Panc1 (cell line): ENCODE results near the gene ZNF350. TPM values are rescaled to one million over a fixed set of nuclear protein-coding genes. Genes with fewer than 3 reads are reported as not detected.

ENCODE experiments used
- ATAC-seq: fragments of 200-7000 bp; cut with Tn5 transposase; 2 replicates; pipeline ENCODE4 v1.9.1; 2020; ENCODE audit warnings: mild to moderate bottlenecking, moderate library complexity
- BruUV-seq: library from RNA; stranded (reverse); fragments of 400-500 nt; replicated peaks from 2 replicates; lab custom pipeline; 2021; lab: Mats Ljungman, UMichigan
- CTCF ChIA-PET: fragments of 300-600 bp; sonication (Branson Sonifier 250); formaldehyde crosslinking; loops from one replicate; lab custom pipeline; 2022; ENCODE audit warnings: antibody characterized with exemption; lab: Charles Lee
- POLR2A ChIA-PET: fragments of 300-600 bp; sonication (Branson Sonifier 250); formaldehyde crosslinking; loops from one replicate; lab custom pipeline; 2022; ENCODE audit warnings: antibody characterized with exemption; lab: Charles Lee
- DNase-seq: peaks from one replicate; pipeline ENCODE4 v3.0.0-alpha.2; 2010; ENCODE audit warnings: low read depth, low spot score
- H3K27ac ChIP-seq: 2 replicates; pipeline ENCODE4 v1.5.1; 2011; ENCODE audit warnings: mild to moderate bottlenecking, low read length, inconsistent platforms
- H3K27me3 ChIP-seq: fragments of 200-500 bp; sonication (Bioruptor generic); 2 replicates; pipeline ENCODE4 v1.6.0; 2014; ENCODE audit warnings: low read length, inconsistent platforms; ENCODE audit not compliant: control insufficient read depth, insufficient read depth
- H3K36me3 ChIP-seq: fragments of 200-500 bp; sonication (Bioruptor generic); 2 replicates; pipeline ENCODE4 v1.5.1; 2014; ENCODE audit warnings: inconsistent platforms, mild to moderate bottlenecking, low read length, moderate library complexity; ENCODE audit not compliant: control insufficient read depth, insufficient read depth
- H3K4me1 ChIP-seq: 2 replicates; pipeline ENCODE4 v1.5.1; 2011; ENCODE audit warnings: inconsistent platforms, mild to moderate bottlenecking, low read length, moderate library complexity; ENCODE audit not compliant: control insufficient read depth, insufficient read depth
- H3K4me3 ChIP-seq, 2 experiments: 2 replicates each; pipeline ENCODE4 v1.5.1; 2011 to 2012; ENCODE audit warnings: low read depth in 2 of 2, low read length in 2 of 2, mild to moderate bottlenecking in 2 of 2, inconsistent platforms in 1 of 2, moderate library complexity in 1 of 2
- H3K9me3 ChIP-seq: fragments of 200-500 bp; sonication (Bioruptor generic); 2 replicates; pipeline ENCODE4 v1.5.1; 2014; ENCODE audit warnings: low read depth, mild to moderate bottlenecking, inconsistent platforms, low read length, moderate library complexity; ENCODE audit not compliant: control insufficient read depth, insufficient read depth
- CTCF ChIP-seq: fragments of 450-650 bp; IDR thresholded peaks from 2 replicates; pipeline ENCODE4 v1.5.1; 2017; ENCODE audit warnings: mild to moderate bottlenecking
- POLR2AphosphoS5 ChIP-seq: IDR thresholded peaks from 2 replicates; pipeline ENCODE4 v1.6.1; 2012; ENCODE audit warnings: mild to moderate bottlenecking, low read depth, low read length, moderate library complexity
- REST ChIP-seq, 2 experiments: IDR thresholded peaks; 2 replicates each; pipeline ENCODE4 v1.6.1; 2011 to 2012; ENCODE audit warnings: low read depth in 2 of 2, control low read depth in 1 of 2, low read length in 1 of 2, mild to moderate bottlenecking in 1 of 2, moderate library complexity in 1 of 2; ENCODE audit not compliant: insufficient read depth in 1 of 2
- SIN3A ChIP-seq: IDR thresholded peaks from 2 replicates; pipeline ENCODE4 v1.6.1; 2012; ENCODE audit warnings: low read depth, mild to moderate bottlenecking, low read length, moderate library complexity, borderline replicate concordance; ENCODE audit not compliant: insufficient read depth
- TCF7L2 ChIP-seq: IDR thresholded peaks from 2 replicates; pipeline ENCODE4 v1.6.1; 2011; ENCODE audit warnings: mild to moderate bottlenecking, low read depth, low read length, inconsistent platforms
- in situ Hi-C: cut with HindIII; loops from 2 replicates; pipeline ENCODE4 v1.10.0; 2016; ENCODE audit warnings: low sequenced_read_pairs, low pct_unique_long_range_greater_than_20kb
- intact Hi-C: fragments of 100-400 bp; cut with micrococcal nuclease; formaldehyde crosslinking; loops from one replicate; pipeline ENCODE4 v1.10.0; 2022; ENCODE audit not compliant: unreplicated experiment
- total RNA-seq: library from RNA; stranded (reverse); gene quantifications from one replicate; pipeline ENCODE4 v1.2.1, GENCODE V29; 2021; ENCODE audit not compliant: unreplicated experiment

The ZNF350 gene
- total RNA-seq, 1 experiment from 2014 or later = 5.1 TPM

- intact Hi-C loops = no loop called here
- POLR2A ChIA-PET = no interaction called here
- H3K27ac ChIP-seq = no peak overlapping the region
- CTCF ChIA-PET = no interaction called here
- H3K9me3 ChIP-seq = peaks cover 21% of the 10 kb centered on the region; the same call in 1 of the 2 replicates
- H3K4me3 ChIP-seq = no peak overlapping the region
- ATAC-seq (no peak), DNase-seq (no peak)
- TF ChIP-seq POLR2AphosphoS5 (no peak), REST (IDR thresholded peaks at IDR 0.05; ENCODE audit: insufficient read depth in 1 of 2, low read depth in 2 of 2, low read length in 1 of 2) (no peak), TCF7L2 (no peak), SIN3A (no peak), CTCF (no peak)
- BruUV-seq = no TSS peak
- in situ Hi-C loops = no loop called here
- no peaks in the 10 kb centered on the region for H3K36me3 ChIP-seq
- H3K27me3 ChIP-seq = no peaks in the 10 kb centered on the region
- no peaks in the 10 kb centered on the region for H3K4me1 ChIP-seq
These were observed 70.5 kb downstream of the ZNF350 start for GRCh38 chr19:51916167-51916566.

- Histone ChIP-seq H3K4me1 (no peaks in the 10 kb centered on the region), H3K27ac (no peak overlapping the region), H3K27me3 (no peaks in the 10 kb centered on the region), H3K36me3 (no peaks in the 10 kb centered on the region), H3K9me3 (peaks cover 21% of the 10 kb centered on the region; the same call in 1 of the 2 replicates), H3K4me3 (no peak overlapping the region)
- ChIA-PET POLR2A (no interaction called here), CTCF (no interaction called here)
- intact Hi-C loops (no loop called here), in situ Hi-C loops (no loop called here)
- TF ChIP-seq CTCF = no peak
- no peak for TF ChIP-seq SIN3A
- TF ChIP-seq POLR2AphosphoS5 = no peak
- no peak for TF ChIP-seq REST (IDR thresholded peaks at IDR 0.05; ENCODE audit: insufficient read depth in 1 of 2, low read depth in 2 of 2, low read length in 1 of 2)
- TF ChIP-seq TCF7L2 = no peak
- ATAC-seq (no peak), DNase-seq (no peak)
- BruUV-seq = no TSS peak
These were observed 71.2 kb downstream of the ZNF350 start for GRCh38 chr19:51915324-51915867.
